Measurements from ENCODE around the gene SLC9B2. TPM values are rescaled to one million over a fixed set of nuclear protein-coding genes. Genes with fewer than 3 reads are reported as not detected.

Gene SLC9B2
- total RNA-seq, 1 donor from 2014 or later = 6.2 TPM

DNA sequence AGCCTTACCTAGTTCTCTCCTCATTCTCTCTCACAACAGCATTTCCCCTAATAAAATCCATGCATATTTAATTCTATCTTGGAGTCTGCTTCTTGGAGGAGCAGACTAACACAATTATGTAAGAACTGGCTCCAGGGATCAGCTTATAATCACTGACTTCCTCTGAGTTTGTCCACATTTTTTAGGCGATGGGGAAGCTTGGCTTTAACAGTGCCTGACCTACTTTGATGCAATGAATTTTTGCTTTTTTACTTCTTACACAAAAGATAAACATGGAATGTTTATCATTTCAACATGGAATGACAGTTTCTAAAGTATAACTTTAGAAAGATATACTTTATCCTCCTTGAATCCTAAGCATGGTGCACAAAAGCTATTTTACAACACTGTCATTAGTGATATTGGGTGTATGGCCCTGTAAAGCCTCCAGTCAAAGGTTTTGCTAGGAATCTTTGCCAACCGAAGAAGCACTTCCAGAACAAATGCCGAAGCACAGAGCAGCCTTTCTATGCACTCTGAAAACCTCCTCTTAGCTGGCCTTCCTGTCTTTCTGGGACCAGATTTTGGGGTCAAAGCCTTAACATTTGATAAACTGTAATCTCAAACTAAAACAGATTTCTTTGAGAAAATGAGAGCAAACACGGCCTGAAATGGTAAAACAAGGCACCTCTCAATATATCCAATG, 22.3 kb upstream of the SLC9B2 start:
- intact Hi-C loops (cut with DNase I) = loop anchor here (10.0 kb wide), 1 partner anchor 664 kb away; no protein-coding TSS in a partner anchor
- no peaks in the 10 kb centered on the region for H3K27me3 ChIP-seq
- H3K4me3 ChIP-seq = peak overlapping the region; percentile 66
- TF ChIP-seq, protein P1, sequence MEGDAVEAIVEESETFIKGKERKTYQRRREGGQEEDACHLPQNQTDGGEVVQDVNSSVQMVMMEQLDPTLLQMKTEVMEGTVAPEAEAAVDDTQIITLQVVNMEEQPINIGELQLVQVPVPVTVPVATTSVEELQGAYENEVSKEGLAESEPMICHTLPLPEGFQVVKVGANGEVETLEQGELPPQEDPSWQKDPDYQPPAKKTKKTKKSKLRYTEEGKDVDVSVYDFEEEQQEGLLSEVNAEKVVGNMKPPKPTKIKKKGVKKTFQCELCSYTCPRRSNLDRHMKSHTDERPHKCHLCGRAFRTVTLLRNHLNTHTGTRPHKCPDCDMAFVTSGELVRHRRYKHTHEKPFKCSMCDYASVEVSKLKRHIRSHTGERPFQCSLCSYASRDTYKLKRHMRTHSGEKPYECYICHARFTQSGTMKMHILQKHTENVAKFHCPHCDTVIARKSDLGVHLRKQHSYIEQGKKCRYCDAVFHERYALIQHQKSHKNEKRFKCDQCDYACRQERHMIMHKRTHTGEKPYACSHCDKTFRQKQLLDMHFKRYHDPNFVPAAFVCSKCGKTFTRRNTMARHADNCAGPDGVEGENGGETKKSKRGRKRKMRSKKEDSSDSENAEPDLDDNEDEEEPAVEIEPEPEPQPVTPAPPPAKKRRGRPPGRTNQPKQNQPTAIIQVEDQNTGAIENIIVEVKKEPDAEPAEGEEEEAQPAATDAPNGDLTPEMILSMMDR (IDR thresholded peaks at IDR 0.05) = no peak
- peak overlapping the region; percentile 86 for H3K27ac ChIP-seq
- peaks cover 17% of the 10 kb centered on the region for H3K4me1 ChIP-seq
- no peak for ATAC-seq
- no peaks in the 10 kb centered on the region for H3K9me3 ChIP-seq
- peaks cover 3% of the 10 kb centered on the region for H3K36me3 ChIP-seq
- no peak for DNase-seq

DNA sequence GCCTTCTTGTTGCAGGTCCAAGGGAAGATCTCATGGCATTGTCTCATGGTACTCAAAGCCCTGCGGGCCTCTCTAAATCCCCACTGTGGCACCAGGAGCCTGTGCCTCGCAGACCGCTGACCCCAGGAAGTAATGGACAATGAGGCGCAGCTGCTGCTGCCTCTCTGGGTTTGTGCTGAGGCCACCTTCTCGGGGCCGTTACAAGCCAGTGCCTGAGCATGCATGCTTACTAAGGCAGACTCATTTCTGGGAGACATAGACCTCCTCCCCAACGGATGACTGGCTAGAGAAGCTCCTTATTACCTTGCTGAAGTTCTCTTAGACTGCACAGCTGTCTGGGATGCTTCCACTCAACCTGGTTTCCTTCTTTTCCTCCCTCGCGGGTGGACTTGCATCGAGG, 21.8 kb upstream of the SLC9B2 start:
- H3K4me1 ChIP-seq = peaks cover 17% of the 10 kb centered on the region
- H3K27ac ChIP-seq = peak overlapping the region; percentile 15
- intact Hi-C loops (cut with DNase I) = loop anchor here (10.0 kb wide), 1 partner anchor 664 kb away; no protein-coding TSS in a partner anchor
- ATAC-seq (no peak), DNase-seq (no peak)
- H3K4me3 ChIP-seq = peak overlapping the region; percentile 66
- TF ChIP-seq, protein P1 (IDR thresholded peaks at IDR 0.05) = no peak
- H3K9me3 ChIP-seq = no peaks in the 10 kb centered on the region
- peaks cover 5% of the 10 kb centered on the region for H3K36me3 ChIP-seq
- H3K27me3 ChIP-seq = no peaks in the 10 kb centered on the region

DNA sequence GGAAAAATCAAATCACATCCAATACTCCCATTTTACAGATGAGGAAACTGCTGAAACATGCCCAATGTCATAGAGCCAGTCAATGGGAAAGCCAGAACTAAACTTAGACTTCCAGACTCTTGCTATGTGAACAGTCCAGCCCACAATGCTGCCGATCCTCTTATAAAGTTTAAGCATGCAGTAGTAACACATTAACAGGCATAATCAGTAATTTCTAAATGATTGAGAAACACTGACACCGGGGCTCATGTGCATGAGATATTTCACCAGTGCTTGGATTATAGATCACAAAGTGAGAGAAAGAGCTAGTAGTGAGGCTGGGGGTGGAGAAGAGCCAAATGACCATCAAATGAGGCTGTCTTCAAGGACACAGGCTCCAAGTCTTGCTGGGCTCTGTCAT, 20.6 kb upstream of the SLC9B2 start:
- intact Hi-C loops (cut with DNase I) = loop anchor here (10.0 kb wide), 1 partner anchor 662 kb away; no protein-coding TSS in a partner anchor
- Histone ChIP-seq H3K9me3 (no peaks in the 10 kb centered on the region), H3K4me1 (peaks cover 17% of the 10 kb centered on the region), H3K4me3 (no peak overlapping the region), H3K36me3 (peaks cover 9% of the 10 kb centered on the region), H3K27ac (no peak overlapping the region), H3K27me3 (no peaks in the 10 kb centered on the region)
- DNase-seq = no peak
- peak; percentile 34 for ATAC-seq
- TF ChIP-seq, protein P1 (IDR thresholded peaks at IDR 0.05) = no peak

DNA sequence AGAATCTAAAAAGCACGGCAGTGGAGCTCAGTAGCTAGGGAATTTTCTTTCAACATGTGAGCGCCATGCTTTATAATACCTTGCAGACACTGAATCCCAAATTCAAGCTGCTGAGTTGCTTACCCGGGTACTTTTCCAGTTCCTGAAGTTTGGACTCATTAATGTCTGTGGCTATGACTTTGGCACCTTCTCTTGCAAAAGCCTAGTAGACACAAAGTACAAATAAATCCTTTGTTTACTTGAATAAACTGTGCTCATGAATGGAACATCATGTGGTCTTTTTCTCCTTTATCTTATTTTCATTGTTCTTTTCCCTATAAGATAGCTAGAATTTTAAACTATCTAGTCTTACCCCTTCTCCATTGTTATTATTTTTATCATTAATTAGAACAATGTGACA, 18.5 kb upstream of the SLC9B2 start:
- intact Hi-C loops (cut with DNase I) = loop anchor here (10.0 kb wide), 1 partner anchor 660 kb away; no protein-coding TSS in a partner anchor
- TF ChIP-seq, protein P1 (IDR thresholded peaks at IDR 0.05) = no peak
- Histone ChIP-seq H3K4me3 (no peak overlapping the region), H3K36me3 (peaks cover 28% of the 10 kb centered on the region), H3K9me3 (no peaks in the 10 kb centered on the region), H3K27me3 (no peaks in the 10 kb centered on the region), H3K27ac (no peak overlapping the region), H3K4me1 (peaks cover 17% of the 10 kb centered on the region)
- DNase-seq (no peak), ATAC-seq (no peak)

DNA sequence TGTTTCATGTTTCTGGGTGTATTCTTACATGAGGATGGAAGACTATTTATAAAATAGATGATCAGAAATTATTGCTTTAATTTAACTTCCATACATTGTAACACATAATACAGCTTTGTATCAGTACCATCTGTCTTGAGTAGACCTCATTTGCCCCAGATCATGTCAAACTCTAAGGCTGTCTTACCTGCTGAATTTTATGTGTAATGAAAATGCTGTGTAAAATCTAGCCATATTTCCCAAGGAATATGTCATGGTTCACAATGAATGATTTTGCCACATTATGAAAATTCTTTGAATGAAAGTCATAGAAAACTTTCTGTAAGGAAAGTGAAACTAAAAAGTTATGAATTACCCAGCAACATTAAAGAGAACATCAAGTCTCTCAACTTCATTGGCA, 15.7 kb upstream of the SLC9B2 start:
- TF ChIP-seq, protein P1 (IDR thresholded peaks at IDR 0.05) = no peak
- Histone ChIP-seq H3K4me3 (no peak overlapping the region), H3K27me3 (no peaks in the 10 kb centered on the region), H3K36me3 (peaks cover 55% of the 10 kb centered on the region), H3K27ac (no peak overlapping the region), H3K9me3 (no peaks in the 10 kb centered on the region), H3K4me1 (no peaks in the 10 kb centered on the region)
- intact Hi-C loops (cut with DNase I) = loop anchor here (10.0 kb wide), 1 partner anchor 657 kb away; no protein-coding TSS in a partner anchor
- DNase-seq (no peak), ATAC-seq (no peak)
